GM20431 (cell line): ENCODE data around the gene IRF3.
"Not testable (repeated sequence)": the region's sequence is repeated elsewhere in the genome, so short reads cannot be mapped to it uniquely, and the experiment has no call there.

Experiments
- in situ Hi-C: fragments of 300-500 bp; cut with MseI, MboI; formaldehyde crosslinking; loops from one replicate; pipeline ENCODE4 v1.15.0; 2020; ENCODE audit warnings: low sequenced_read_pairs; ENCODE audit not compliant: unreplicated experiment

Gene IRF3

DNA sequence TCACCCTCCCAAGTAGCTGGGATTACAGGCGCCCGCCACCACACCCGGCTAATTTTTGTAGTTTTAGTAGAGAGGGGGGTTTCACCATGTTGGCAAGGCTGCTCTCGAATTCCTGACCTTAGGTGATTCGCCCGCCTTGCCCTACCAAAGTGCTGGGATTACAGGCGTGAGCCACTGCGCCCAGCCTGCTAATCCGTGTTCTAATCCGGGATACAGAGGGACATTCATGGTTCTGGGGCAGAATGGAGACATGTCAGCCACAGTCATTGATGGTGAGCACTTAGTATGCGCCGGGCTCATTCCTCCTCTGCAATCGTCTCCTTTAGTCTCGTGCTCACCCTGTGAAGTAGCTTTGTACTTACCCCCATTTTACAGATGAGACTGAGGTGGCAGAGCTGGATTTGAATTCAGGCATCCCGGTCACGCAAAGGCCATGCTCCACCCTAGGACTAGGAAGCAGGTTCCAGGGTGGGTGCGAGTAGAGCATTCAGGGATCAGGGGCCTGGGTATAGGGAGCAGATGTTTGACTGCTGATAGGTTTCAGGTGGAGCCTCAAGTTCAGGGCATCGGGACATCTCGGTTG lies 34.0 kb downstream of the IRF3 start:
- in situ Hi-C loops = no loop called here

- in situ Hi-C loops = no loop called here
These were observed 34.6 kb downstream of the IRF3 start for GRCh38 chr19:49631014-49631588.

DNA sequence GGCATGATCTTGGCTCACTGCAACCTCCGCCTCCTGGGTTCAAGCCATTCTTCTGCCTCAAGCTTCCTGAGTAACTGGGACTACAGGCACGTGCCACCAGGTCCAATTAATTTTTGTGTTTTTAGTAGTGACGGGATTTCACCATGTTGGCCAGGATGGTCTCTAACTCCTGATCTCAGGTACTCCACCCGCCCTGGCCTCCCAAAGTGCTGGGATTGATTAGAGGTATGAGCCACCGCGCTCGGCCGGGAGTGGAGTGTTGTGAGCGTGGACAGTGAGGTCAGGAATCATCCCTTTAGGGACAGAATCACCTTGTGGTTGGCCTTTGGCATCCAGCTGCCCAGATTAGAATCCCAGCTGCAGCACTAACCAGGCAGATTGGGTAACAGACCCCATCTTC lies 36.0 kb downstream of the IRF3 start:
- in situ Hi-C loops = no loop called here

DNA sequence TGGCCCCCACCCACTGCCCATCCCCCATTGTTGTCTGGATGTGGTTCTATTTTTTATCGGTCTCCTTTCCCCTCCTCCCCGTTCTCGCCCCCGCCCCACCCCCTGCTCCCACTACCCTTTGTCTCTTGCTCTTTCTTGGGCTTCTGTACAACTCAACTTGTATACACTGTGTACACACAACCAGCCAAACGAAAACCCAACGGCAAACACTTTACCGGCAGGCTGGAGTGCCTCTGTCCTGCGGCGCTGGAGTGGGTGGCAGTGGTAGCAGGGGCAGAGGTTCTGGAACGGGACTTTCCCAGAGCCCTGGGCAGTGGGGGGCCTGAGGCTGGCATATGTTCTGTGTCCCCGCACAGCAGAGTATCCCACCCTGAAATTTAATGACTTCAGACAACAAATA lies 39.4 kb downstream of the IRF3 start:
- in situ Hi-C loops = no loop called here

DNA sequence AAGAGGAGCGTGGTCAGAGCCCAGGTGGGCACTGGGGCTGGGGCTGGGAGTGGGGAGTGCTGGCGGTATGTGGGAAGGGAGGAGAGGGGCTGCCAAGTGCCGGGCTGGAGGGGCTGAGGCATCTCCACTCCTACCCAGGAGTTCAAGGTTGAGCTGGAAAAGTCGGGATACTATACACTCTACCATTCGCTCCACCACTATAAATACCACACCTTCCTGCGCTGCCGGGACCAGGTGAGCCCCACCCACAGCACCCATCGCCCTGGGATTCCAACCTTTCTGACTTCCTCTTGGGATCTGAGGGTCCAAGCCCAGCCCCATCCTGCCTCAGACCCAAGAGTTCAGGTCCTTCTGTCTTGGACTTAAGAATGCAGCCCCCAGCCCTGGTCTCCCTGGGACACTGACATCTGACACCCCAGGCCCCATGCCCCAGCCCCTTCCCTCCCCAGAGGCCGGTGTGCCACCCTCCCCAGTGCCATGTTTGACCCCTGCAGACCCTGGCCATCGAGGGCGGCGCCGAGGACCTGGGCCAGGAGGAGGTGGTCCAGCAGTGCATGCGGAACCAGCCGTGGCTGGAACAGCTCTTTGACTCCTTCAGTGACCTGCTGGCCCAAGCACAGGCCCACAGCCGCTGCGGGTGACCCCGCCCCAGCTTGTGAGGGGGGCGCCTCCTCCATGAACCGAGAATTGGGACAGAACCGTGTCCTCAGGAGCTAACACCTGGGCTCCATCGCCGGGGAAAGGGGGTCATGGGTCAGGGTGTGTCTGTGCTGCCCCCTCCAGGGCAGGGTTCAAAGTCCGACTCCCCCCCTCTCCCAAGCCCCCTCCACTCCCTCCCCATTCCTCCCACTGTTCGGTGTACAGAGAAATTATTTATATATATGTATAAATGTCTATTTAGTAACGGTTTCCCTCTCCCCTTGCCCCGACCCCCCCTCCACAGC lies 40.4 kb downstream of the IRF3 start:
- in situ Hi-C loops = no loop called here

GRCh38 chr19:49617860-49618259 lies 47.8 kb downstream of the IRF3 start:
- in situ Hi-C loops = not testable (repeated sequence)

DNA sequence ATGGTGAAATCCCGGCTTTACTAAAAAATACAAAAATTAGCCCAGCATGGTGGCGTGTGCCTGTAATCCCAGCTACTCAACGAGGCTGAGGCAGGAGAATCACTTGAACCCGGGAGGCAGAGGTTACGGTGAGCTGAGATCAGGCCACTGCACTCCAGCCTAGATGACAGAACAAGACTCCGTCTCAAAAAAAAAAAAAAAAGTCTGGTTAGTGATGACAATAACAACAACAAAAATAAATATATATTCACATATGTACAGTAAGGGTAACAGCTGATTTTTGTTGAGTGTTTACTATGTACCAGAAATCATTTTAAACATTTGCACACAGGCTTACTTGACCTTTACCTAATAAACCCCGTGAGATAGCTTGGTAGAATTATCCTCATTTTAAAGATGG lies 48.7 kb downstream of the IRF3 start:
- in situ Hi-C loops = no loop called here

DNA sequence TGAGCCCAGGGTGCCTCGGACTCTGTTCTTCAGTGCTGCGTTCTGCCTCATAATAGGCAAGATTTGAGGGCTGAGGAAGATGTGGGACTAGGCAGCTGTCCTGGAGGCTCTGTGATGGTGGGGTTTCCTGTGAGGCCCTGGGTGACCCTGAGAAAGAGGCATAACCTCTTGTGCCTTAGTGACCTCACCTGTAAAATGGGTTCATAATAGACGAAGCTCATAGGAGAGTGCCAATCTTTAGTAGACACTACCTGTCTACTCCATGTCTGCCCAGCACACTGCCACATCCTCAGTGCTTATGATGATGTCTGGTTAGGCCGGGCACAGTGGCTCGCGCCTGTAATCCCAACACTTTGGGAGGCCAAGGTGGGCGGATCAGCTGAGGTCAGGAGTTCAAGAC lies 49.1 kb downstream of the IRF3 start:
- in situ Hi-C loops = no loop called here

- in situ Hi-C loops = no loop called here
These were observed 49.8 kb downstream of the IRF3 start for GRCh38 chr19:49615861-49616260.

GRCh38 chr19:49614096-49614833 lies 51.4 kb downstream of the IRF3 start:
- in situ Hi-C loops = no loop called here

- in situ Hi-C loops = no loop called here
These were observed 52.3 kb downstream of the IRF3 start for GRCh38 chr19:49613374-49613773.
